GM21619 (cell line): ENCODE measurements around the gene MDC1.

Experiments
- ATAC-seq: cut with Tn5 transposase; IDR thresholded peaks from one replicate; pipeline ENCODE4 v1.9.1; 2021; ENCODE audit not compliant: unreplicated experiment

Gene MDC1

GRCh38 chr6:30707281-30707850, 9.7 kb downstream of the MDC1 start:
- ATAC-seq: no peak

GRCh38 chr6:30705620-30706019, 11.5 kb downstream of the MDC1 start:
- no peak for ATAC-seq

- ATAC-seq: no peak
These were observed 13.3 kb downstream of the MDC1 start for GRCh38 chr6:30703821-30704220.

- ATAC-seq: no peak
These were observed 14.1 kb downstream of the MDC1 start for GRCh38 chr6:30703011-30703410.

DNA sequence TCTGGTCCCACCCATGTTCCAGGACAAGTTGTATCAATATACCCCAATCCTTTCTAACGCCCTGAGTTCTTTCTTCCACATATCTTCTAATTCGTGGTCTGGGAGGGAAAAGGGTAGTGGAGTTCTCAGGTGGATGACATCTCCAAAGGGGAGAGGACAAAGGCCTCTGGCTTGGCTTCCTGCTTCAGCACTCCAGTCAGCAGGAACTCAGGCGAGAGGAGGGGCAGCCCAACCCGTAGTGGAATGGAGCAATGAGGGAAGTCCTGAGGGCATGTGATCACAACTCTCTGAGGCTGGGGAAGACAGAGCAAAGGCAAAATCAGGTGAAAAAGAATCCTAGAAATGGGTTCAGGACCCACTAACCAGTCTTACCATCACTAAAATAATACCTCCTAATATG, 16.7 kb downstream of the MDC1 start:
- ATAC-seq: no peak

GRCh38 chr6:30696432-30696831, 20.6 kb downstream of the MDC1 start:
- ATAC-seq: no peak

GRCh38 chr6:30691208-30691847, 25.8 kb downstream of the MDC1 start:
- ATAC-seq: no peak

DNA sequence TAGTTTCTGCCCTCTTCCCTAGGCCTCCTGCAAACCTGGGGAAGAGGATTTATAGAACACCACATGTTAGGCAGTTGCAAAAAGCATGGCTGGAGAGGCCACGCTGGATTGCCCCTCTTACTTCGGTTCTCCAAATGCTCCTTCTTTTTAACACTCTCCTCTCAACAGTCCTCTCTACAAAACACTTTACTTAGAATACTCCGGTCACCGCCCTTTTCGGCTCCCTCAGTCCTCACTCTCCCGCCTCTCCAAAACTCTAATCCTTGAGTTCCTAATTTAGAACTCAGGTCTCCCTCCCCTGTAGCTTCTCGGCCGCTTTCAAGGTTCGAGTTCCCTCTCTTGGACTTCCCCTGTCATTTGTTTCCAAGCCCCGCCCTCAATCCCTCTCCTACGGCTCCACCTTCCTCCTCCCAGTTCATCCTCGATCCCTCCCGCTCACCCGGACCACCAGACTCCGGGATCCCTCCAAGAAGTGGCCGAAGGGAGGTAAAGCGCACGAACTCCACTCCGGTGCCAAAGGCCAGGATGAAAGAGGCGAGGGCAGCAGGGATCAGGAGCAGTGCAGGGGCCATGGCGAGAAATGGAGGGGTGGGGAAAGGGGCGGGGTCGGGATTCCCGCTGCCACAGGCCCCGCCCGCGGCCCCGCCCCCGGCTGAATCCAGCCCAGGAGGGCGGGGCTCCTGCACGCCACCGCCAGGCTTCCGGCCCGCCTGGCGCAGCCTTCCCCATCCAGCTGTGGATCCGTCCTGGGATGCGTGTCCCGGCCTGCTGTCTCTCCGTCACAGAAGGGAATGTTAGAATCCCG, 26.5 kb downstream of the MDC1 start, which contains the start of gene NRM:
NRM (minus strand) TSS at position 582 of the 805 bp plus-strand sequence; CDS start at position 572, 10 bp downstream.
- peak; percentile 21 for ATAC-seq

GRCh38 chr6:30689985-30690384, 27.1 kb downstream of the MDC1 start:
- ATAC-seq: no peak

- ATAC-seq: no peak
These were observed 27.8 kb downstream of the MDC1 start for GRCh38 chr6:30689022-30689865.

GRCh38 chr6:30688569-30688968, 28.5 kb downstream of the MDC1 start:
- ATAC-seq: no peak

GRCh38 chr6:30687659-30688431, 29.2 kb downstream of the MDC1 start:
- no peak for ATAC-seq

GRCh38 chr6:30686908-30687658, 30.0 kb downstream of the MDC1 start:
- peak; percentile 43 for ATAC-seq

- no peak for ATAC-seq
These were observed 30.8 kb downstream of the MDC1 start, which contains the start of gene PPP1R18 for GRCh38 chr6:30686009-30686907. PPP1R18 (minus strand) TSS chr6:30686645; CDS start chr6:30686018, 627 bp downstream.

GRCh38 chr6:30685157-30686008, 31.7 kb downstream of the MDC1 start:
- ATAC-seq: no peak

DNA sequence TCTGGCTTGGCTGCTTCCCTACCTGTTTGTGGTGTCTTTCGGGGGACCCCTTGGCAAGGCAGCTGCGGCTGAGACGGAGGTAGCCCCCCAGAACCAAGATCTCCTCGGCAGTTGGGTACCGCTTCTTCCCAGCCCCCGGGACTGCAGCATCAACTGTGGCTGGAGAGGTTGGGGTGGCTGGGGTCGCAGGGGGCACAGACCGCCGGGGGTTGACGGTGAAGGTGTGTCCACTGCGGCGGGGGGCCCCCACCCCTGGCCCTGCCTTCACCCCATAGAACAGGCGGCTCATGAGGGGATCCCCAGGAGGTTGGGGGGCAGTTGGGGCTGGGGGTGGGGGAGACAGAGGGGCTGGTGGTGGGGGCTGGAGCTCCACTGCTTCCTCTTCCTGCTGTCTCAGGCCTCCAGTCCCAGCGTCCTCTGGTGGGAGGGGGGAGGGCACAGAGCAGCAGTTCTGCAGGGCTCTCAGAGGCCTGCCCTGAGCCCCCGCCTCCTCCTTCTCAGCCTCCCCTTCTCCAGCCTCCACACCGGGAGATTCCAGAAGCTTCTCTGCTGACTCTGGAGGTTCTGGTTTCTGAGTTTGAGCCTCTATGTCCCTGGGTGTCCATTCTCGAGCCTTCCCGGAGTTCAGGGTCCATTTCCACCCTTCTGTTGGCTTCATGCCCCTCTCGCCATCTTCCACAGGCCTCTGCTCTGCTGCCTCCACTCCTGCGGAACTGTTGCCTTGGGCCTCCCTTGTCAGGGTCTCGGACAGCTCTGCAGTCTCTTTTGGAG, 32.5 kb downstream of the MDC1 start:
- ATAC-seq: no peak

GRCh38 chr6:30683980-30684338, 33.1 kb downstream of the MDC1 start:
- ATAC-seq: no peak
